H9 (cell line): ENCODE results near the gene FARP1. TPM values are rescaled to one million over a fixed set of nuclear protein-coding genes. Genes with fewer than 3 reads are reported as not detected.

Source experiments
- DNase-seq: peaks from one replicate; pipeline ENCODE4 v3.0.0-alpha.2; 2017
- H2AFZ ChIP-seq: one replicate; pipeline ENCODE4 v1.6.1; 2013; ENCODE audit warnings: mild to moderate bottlenecking, low read length, control low read depth, moderate library complexity
- H2AK5ac ChIP-seq: 2 replicates; pipeline ENCODE4 v1.6.1; 2013; ENCODE audit warnings: low read length, control low read depth, mixed read lengths; ENCODE audit not compliant: insufficient read length
- H2BK120ac ChIP-seq: one replicate; pipeline ENCODE4 v1.6.1; 2013; ENCODE audit warnings: low read depth, mild to moderate bottlenecking, low read length, control low read depth, inconsistent platforms; ENCODE audit not compliant: poor library complexity, severe bottlenecking
- H2BK12ac ChIP-seq: 2 replicates; pipeline ENCODE4 v1.6.1; 2013; ENCODE audit warnings: low read length, control low read depth, mixed read lengths, low read depth; ENCODE audit not compliant: insufficient read length
- H2BK15ac ChIP-seq: 2 replicates; pipeline ENCODE4 v1.6.1; 2013; ENCODE audit warnings: low read depth, low read length, control low read depth
- H2BK20ac ChIP-seq: one replicate; pipeline ENCODE4 v1.6.1; 2013; ENCODE audit warnings: low read depth, mild to moderate bottlenecking, low read length, control low read depth, inconsistent platforms; ENCODE audit not compliant: poor library complexity, severe bottlenecking
- H2BK5ac ChIP-seq: 2 replicates; pipeline ENCODE4 v1.6.1; 2013; ENCODE audit warnings: low read length, control low read depth, mixed read lengths; ENCODE audit not compliant: insufficient read length
- H3K14ac ChIP-seq: 2 replicates; pipeline ENCODE4 v1.6.1; 2013; ENCODE audit warnings: low read length, control low read depth; ENCODE audit not compliant: insufficient read depth
- H3K18ac ChIP-seq: 2 replicates; pipeline ENCODE4 v1.6.1; 2013; ENCODE audit warnings: low read depth, mild to moderate bottlenecking, mixed read lengths, low read length, control low read depth; ENCODE audit not compliant: insufficient read length
- H3K23ac ChIP-seq: 2 replicates; pipeline ENCODE4 v1.6.1; 2013; ENCODE audit warnings: low read length, control low read depth, mixed read lengths, low read depth; ENCODE audit not compliant: insufficient read length
- H3K23me2 ChIP-seq: 2 replicates; pipeline ENCODE4 v1.6.1; 2013; ENCODE audit warnings: low read depth, mild to moderate bottlenecking, mixed read lengths, low read length, control low read depth; ENCODE audit not compliant: insufficient read length, poor library complexity, severe bottlenecking
- H3K27ac ChIP-seq: 2 replicates; pipeline ENCODE4 v1.5.1; 2013; ENCODE audit warnings: low read length, control low read depth, mixed read lengths, low read depth; ENCODE audit not compliant: insufficient read length
- H3K27me3 ChIP-seq: 2 replicates; pipeline ENCODE4 v1.6.1; 2013; ENCODE audit warnings: low read length, control low read depth, inconsistent platforms; ENCODE audit not compliant: insufficient read depth
- H3K4ac ChIP-seq: 2 replicates; pipeline ENCODE4 v1.6.1; 2013; ENCODE audit warnings: low read depth, mild to moderate bottlenecking, control low read depth, inconsistent platforms, low read length, moderate library complexity
- H3K4me1 ChIP-seq: 2 replicates; pipeline ENCODE4 v1.6.1; 2013; ENCODE audit warnings: low read length, control low read depth, inconsistent platforms; ENCODE audit not compliant: insufficient read depth
- H3K4me2 ChIP-seq: 2 replicates; pipeline ENCODE4 v1.6.1; 2013; ENCODE audit warnings: low read length, control low read depth, mixed read lengths; ENCODE audit not compliant: insufficient read length, insufficient read depth
- H3K56ac ChIP-seq: 2 replicates; pipeline ENCODE4 v1.6.1; 2013; ENCODE audit warnings: low read depth, mild to moderate bottlenecking, mixed read lengths, low read length, control low read depth; ENCODE audit not compliant: insufficient read length
- H3K79me1 ChIP-seq: 2 replicates; pipeline ENCODE4 v1.6.1; 2013; ENCODE audit warnings: low read depth, mild to moderate bottlenecking, moderate library complexity, low read length, control low read depth, inconsistent platforms; ENCODE audit not compliant: insufficient read depth, poor library complexity, severe bottlenecking
- H3K79me2 ChIP-seq: 2 replicates; pipeline ENCODE4 v1.6.1; 2013; ENCODE audit warnings: low read length, control low read depth, inconsistent platforms; ENCODE audit not compliant: insufficient read depth
- H3K9ac ChIP-seq: 2 replicates; pipeline ENCODE4 v1.6.1; 2013; ENCODE audit warnings: low read length, control low read depth, mixed read lengths; ENCODE audit not compliant: insufficient read length; ENCODE audit errors: extremely low read depth
- H3K9me3 ChIP-seq: one replicate; pipeline ENCODE4 v1.6.1; 2013; ENCODE audit warnings: low read depth, low read length, inconsistent platforms; ENCODE audit not compliant: control insufficient read depth
- H3T11ph ChIP-seq: one replicate; pipeline ENCODE4 v1.6.1; 2013; ENCODE audit warnings: mild to moderate bottlenecking, low read length, control low read depth, inconsistent platforms
- H4K20me1 ChIP-seq: one replicate; pipeline ENCODE4 v1.6.1; 2013; ENCODE audit not compliant: control insufficient read depth, insufficient read length, insufficient read depth
- H4K5ac ChIP-seq: 2 replicates; pipeline ENCODE4 v1.6.1; 2013; ENCODE audit warnings: low read depth, mild to moderate bottlenecking, mixed read lengths, low read length, control low read depth; ENCODE audit not compliant: insufficient read length
- H4K8ac ChIP-seq: replicated peaks from 2 replicates; pipeline ENCODE4 v1.6.1; 2013; ENCODE audit warnings: low read length, control low read depth, mixed read lengths, low read depth; ENCODE audit not compliant: insufficient read length
- H4K91ac ChIP-seq: 2 replicates; pipeline ENCODE4 v1.6.1; 2013; ENCODE audit warnings: low read depth, mild to moderate bottlenecking, moderate library complexity, mixed read lengths, low read length, control low read depth; ENCODE audit not compliant: insufficient read length
- H3K27ac Mint-ChIP-seq, 3 experiments: 2 replicates in 2 of 3; 3 replicates in 1 of 3; pipeline ENCODE4 v1.8.0; 2020 to 2021; ENCODE audit warnings: mixed read lengths in 3 of 3, mild to moderate bottlenecking in 1 of 3, moderate library complexity in 1 of 3
- H3K27me3 Mint-ChIP-seq: 2 replicates; pipeline ENCODE4 v1.8.0; 2021; ENCODE audit warnings: low read depth, mild to moderate bottlenecking, moderate library complexity, mixed read lengths
- H3K36me3 Mint-ChIP-seq, 3 experiments: 2 replicates in 2 of 3; 3 replicates in 1 of 3; pipeline ENCODE4 v1.8.0; 2020 to 2021; ENCODE audit warnings: low read depth in 3 of 3, mixed read lengths in 3 of 3; ENCODE audit not compliant: insufficient read depth in 1 of 3
- H3K4me1 Mint-ChIP-seq, 2 experiments: 2 replicates each; pipeline ENCODE4 v1.8.0; 2020; ENCODE audit warnings: mixed read lengths in 2 of 2
- H3K4me3 Mint-ChIP-seq, 2 experiments: 2 replicates in 1 of 2; 3 replicates in 1 of 2; pipeline ENCODE4 v1.8.0; 2020 to 2021; ENCODE audit warnings: mild to moderate bottlenecking in 2 of 2, mixed read lengths in 2 of 2, moderate library complexity in 1 of 2
- H3K9me3 Mint-ChIP-seq, 2 experiments: 2 replicates in 1 of 2; 3 replicates in 1 of 2; pipeline ENCODE4 v1.8.0; 2020; ENCODE audit warnings: mild to moderate bottlenecking in 2 of 2, mixed read lengths in 2 of 2, moderate library complexity in 1 of 2
- WGBS: extraction: QIAGEN DNeasy Blood & Tissue Kit; methylation state at CpG from one replicate; pipeline ENCODE4 v1.1.7; 2013; ENCODE audit warnings: missing lambda C conversion rate, low lambda C conversion rate, mixed read lengths; ENCODE audit not compliant: insufficient read length; ENCODE audit errors: extremely low coverage; 5-methylcytosine and 5-hydroxymethylcytosine counted together
- total RNA-seq: library from RNA; stranded (reverse); gene quantifications from 2 replicates; pipeline ENCODE4 v1.2.1, GENCODE V29; 2021
- TF ChIP-seq, protein P1 (sequence below): fragments of 200-600 bp; sonication (generic); conservative IDR thresholded peaks from 3 replicates; pipeline ENCODE4 v1.8.0; 2021; ENCODE audit warnings: antibody characterized with exemption, mild to moderate bottlenecking

FARP1 gene
- total RNA-seq, 1 experiment from 2014 or later: 95.9 TPM

DNA sequence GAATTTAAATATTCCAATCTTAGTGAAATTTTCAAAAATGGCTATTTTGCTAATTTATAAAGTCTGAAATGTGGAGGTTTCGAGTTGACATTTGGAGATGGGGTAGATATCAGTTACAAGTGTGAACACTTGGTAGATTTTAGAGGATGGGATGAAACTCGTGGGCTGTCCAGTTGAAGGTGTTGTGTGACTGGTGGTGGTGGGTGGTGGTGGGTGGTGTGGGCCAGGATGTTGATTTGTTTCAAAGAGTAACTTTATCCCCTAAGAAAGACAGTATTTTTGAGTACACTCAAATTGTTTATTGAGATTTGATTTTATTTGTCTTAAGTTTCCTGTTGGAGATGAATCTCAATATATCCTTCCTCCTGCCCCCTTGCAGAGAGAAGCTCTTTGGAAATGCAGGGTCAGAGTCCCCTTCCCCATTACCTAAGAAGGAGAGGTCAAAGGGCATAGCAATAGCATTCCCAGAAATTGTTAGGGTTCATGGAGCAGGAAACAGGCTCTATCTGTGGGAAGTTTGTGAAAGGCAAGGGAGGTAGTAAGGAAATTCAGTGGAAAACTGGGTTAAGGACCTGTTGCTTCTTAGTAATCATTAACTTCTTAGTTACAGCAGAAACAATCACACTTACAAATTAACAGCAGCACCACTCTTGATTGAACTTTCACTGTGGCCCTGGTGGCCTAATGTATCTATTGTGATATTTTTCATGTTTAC, 167.7 kb downstream of the FARP1 start:
- Histone ChIP-seq H3K4me2 (no peak overlapping the region), H3K27me3 (no peaks in the 10 kb centered on the region; the same call in 1 of the 2 replicates), H3K14ac (no peak overlapping the region), H2AFZ (no peak overlapping the region), H3K79me2 (no peaks in the 10 kb centered on the region; the same call in 1 of the 2 replicates), H2BK5ac (no peak overlapping the region), H3K18ac (no peak overlapping the region), H4K5ac (no peak overlapping the region), H3K9me3 (no peaks in the 10 kb centered on the region), H2BK15ac (no peak overlapping the region), H3K27ac (no peak overlapping the region), H2BK120ac (no peak overlapping the region), H3T11ph (no peak overlapping the region), H2AK5ac (no peak overlapping the region), H3K4me1 (peaks cover 6% of the 10 kb centered on the region), H4K91ac (no peak overlapping the region), H2BK20ac (no peak overlapping the region), H4K8ac (no peak overlapping the region), H3K9ac (no peak overlapping the region), H4K20me1 (no peaks in the 10 kb centered on the region), H3K23me2 (no peaks in the 10 kb centered on the region), H3K56ac (no peak overlapping the region), H3K23ac (no peak overlapping the region), H3K4ac (no peak overlapping the region), H3K79me1 (peaks cover 6% of the 10 kb centered on the region), H2BK12ac (no peak overlapping the region)
- no CpG with 5 or more reads among the region's 2 CpGs for WGBS
- no peak overlapping the region for H3K4me3 Mint-ChIP-seq
- DNase-seq: no peak
- H3K4me1 Mint-ChIP-seq: peaks cover 42 to 48% of the 10 kb centered on the region in 2 experiments
- TF ChIP-seq, protein P1, sequence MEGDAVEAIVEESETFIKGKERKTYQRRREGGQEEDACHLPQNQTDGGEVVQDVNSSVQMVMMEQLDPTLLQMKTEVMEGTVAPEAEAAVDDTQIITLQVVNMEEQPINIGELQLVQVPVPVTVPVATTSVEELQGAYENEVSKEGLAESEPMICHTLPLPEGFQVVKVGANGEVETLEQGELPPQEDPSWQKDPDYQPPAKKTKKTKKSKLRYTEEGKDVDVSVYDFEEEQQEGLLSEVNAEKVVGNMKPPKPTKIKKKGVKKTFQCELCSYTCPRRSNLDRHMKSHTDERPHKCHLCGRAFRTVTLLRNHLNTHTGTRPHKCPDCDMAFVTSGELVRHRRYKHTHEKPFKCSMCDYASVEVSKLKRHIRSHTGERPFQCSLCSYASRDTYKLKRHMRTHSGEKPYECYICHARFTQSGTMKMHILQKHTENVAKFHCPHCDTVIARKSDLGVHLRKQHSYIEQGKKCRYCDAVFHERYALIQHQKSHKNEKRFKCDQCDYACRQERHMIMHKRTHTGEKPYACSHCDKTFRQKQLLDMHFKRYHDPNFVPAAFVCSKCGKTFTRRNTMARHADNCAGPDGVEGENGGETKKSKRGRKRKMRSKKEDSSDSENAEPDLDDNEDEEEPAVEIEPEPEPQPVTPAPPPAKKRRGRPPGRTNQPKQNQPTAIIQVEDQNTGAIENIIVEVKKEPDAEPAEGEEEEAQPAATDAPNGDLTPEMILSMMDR: no peak
- H3K9me3 Mint-ChIP-seq: no peaks in the 10 kb centered on the region
- peak overlapping the region in 2 of 3 experiments; percentile 64 to 85; a peak in 5 of 7 replicates for H3K27ac Mint-ChIP-seq
- peaks cover 3 to 7% (median 4%) of the 10 kb centered on the region in 3 experiments; a peak in 4 of 7 replicates for H3K36me3 Mint-ChIP-seq
- no peaks in the 10 kb centered on the region for H3K27me3 Mint-ChIP-seq
